Trophoblast cell (in vitro differentiated cells and primary cell): ENCODE data around the gene VWA3B.
A peak's percentile ranks its signal among the peaks of the same experiment; 100 is the strongest.

Source experiments
- DNase-seq, 2 donors: peaks; one replicate each; pipeline ENCODE4 v3.0.0-alpha.2; 2016
- H2AFZ ChIP-seq: 2 replicates; pipeline ENCODE4 v1.6.1; 2013; ENCODE audit warnings: low read length, moderate library complexity, mild to moderate bottlenecking; ENCODE audit not compliant: insufficient read depth, poor library complexity
- H2AK5ac ChIP-seq: 2 replicates; pipeline ENCODE4 v1.6.1; 2013; ENCODE audit warnings: mild to moderate bottlenecking, low read length
- H2BK120ac ChIP-seq: 2 replicates; pipeline ENCODE4 v1.6.1; 2013; ENCODE audit warnings: low read length, mild to moderate bottlenecking, moderate library complexity; ENCODE audit not compliant: insufficient read depth, poor library complexity
- H2BK12ac ChIP-seq: 2 replicates; pipeline ENCODE4 v1.6.1; 2013; ENCODE audit warnings: mild to moderate bottlenecking, low read length, moderate library complexity
- H2BK5ac ChIP-seq: 2 replicates; pipeline ENCODE4 v1.6.1; 2013; ENCODE audit warnings: low read length, low read depth, moderate library complexity, mild to moderate bottlenecking; ENCODE audit not compliant: poor library complexity
- H3K14ac ChIP-seq: 2 replicates; pipeline ENCODE4 v1.6.1; 2013; ENCODE audit warnings: mild to moderate bottlenecking, low read length
- H3K18ac ChIP-seq: 2 replicates; pipeline ENCODE4 v1.6.1; 2013; ENCODE audit warnings: mild to moderate bottlenecking, low read length
- H3K23ac ChIP-seq: 2 replicates; pipeline ENCODE4 v1.6.1; 2013; ENCODE audit warnings: low read length
- H3K27ac ChIP-seq: 2 replicates; pipeline ENCODE4 v1.5.1; 2013; ENCODE audit warnings: low read depth, mild to moderate bottlenecking, inconsistent platforms, low read length, moderate library complexity
- H3K27me3 ChIP-seq: 2 replicates; pipeline ENCODE4 v1.6.1; 2013; ENCODE audit warnings: inconsistent platforms, mild to moderate bottlenecking, low read length, moderate library complexity; ENCODE audit not compliant: insufficient read depth
- H3K36me3 ChIP-seq, 2 experiments: 1 replicate in 1 of 2; 2 replicates in 1 of 2; pipeline ENCODE4 v1.6.1; 2013; ENCODE audit warnings: low read length in 2 of 2, mild to moderate bottlenecking in 2 of 2, moderate library complexity in 1 of 2; ENCODE audit not compliant: insufficient read depth in 2 of 2, control insufficient read depth in 1 of 2
- H3K4ac ChIP-seq: 2 replicates; pipeline ENCODE4 v1.6.1; 2013; ENCODE audit warnings: low read depth, mild to moderate bottlenecking, low read length, moderate library complexity
- H3K4me1 ChIP-seq, 2 experiments: 1 replicate in 1 of 2; 2 replicates in 1 of 2; pipeline ENCODE4 v1.6.1; 2013; ENCODE audit warnings: low read length in 2 of 2, mild to moderate bottlenecking in 2 of 2, moderate library complexity in 1 of 2; ENCODE audit not compliant: insufficient read depth in 2 of 2, control insufficient read depth in 1 of 2
- H3K4me2 ChIP-seq: 2 replicates; pipeline ENCODE4 v1.6.1; 2013; ENCODE audit warnings: inconsistent platforms, mild to moderate bottlenecking, low read length, moderate library complexity
- H3K4me3 ChIP-seq: 2 replicates; pipeline ENCODE4 v1.5.1; 2013; ENCODE audit warnings: mild to moderate bottlenecking, low read depth, low read length, inconsistent platforms
- H3K79me1 ChIP-seq: one replicate; pipeline ENCODE4 v1.6.1; 2013; ENCODE audit warnings: low read length
- H3K79me2 ChIP-seq: 2 replicates; pipeline ENCODE4 v1.6.1; 2013; ENCODE audit warnings: low read length, mild to moderate bottlenecking; ENCODE audit not compliant: control insufficient read depth, insufficient read depth, poor library complexity
- H3K9ac ChIP-seq: 2 replicates; pipeline ENCODE4 v1.6.1; 2013; ENCODE audit warnings: mild to moderate bottlenecking, low read length
- H3K9me3 ChIP-seq: 2 replicates; pipeline ENCODE4 v1.6.1; 2013; ENCODE audit warnings: low read depth, mild to moderate bottlenecking, control low read depth, inconsistent platforms, low read length; ENCODE audit not compliant: insufficient read depth
- H4K12ac ChIP-seq: 2 replicates; pipeline ENCODE4 v1.6.1; 2013; ENCODE audit warnings: low read depth, mild to moderate bottlenecking, low read length, moderate library complexity
- H4K8ac ChIP-seq: 2 replicates; pipeline ENCODE4 v1.6.1; 2013; ENCODE audit warnings: low read depth, mild to moderate bottlenecking, low read length, moderate library complexity
- H4K91ac ChIP-seq: one replicate; pipeline ENCODE4 v1.6.1; 2013; ENCODE audit warnings: low read depth, mild to moderate bottlenecking, low read length, moderate library complexity
- WGBS: extraction: QIAGEN DNeasy Blood & Tissue Kit; methylation state at CpG from one replicate; pipeline ENCODE4 v1.1.7; 2013; ENCODE audit warnings: missing lambda C conversion rate; ENCODE audit not compliant: insufficient read length, insufficient coverage; ENCODE audit errors: extremely low coverage; 5-methylcytosine and 5-hydroxymethylcytosine counted together

Gene VWA3B

DNA sequence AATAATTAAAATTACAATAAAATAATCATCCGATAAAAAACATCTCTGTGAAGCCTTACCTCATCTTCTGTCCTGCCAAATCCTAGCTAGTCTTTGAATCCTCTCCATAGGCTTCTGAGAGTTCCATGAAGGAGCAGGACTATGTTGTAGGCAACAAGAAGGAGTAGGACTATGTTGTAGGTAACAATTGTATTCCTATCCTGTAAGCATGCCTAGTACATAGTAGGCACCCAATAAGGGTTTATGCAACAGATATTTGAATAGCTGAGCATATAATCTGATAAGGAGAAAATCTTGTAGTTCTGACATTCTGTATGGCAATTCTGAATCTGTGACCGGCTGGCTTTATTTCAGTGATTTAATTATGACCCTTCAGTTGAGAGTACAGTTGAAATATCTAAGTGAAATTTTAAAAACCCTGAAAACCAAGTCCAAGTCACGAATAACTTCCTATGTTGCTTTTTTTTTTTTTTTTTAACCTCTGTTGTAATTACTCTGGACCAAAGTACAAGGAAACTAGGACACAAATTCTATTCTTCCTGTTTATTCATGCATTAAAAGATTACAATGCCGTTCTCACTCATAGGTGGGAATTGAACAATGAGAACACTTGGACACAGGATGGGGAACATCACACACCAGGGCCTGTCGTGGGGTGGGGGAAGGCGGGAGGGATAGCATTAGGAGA, 27.8 kb downstream of the VWA3B start:
- Histone ChIP-seq H3K27ac (no peak overlapping the region), H3K36me3 (no peaks in the 10 kb centered on the region), H2BK5ac (no peak overlapping the region), H4K8ac (no peak overlapping the region), H3K79me2 (no peaks in the 10 kb centered on the region), H2AK5ac (no peak overlapping the region), H3K14ac (no peak overlapping the region), H3K4ac (no peak overlapping the region), H3K23ac (no peak overlapping the region), H2AFZ (no peak overlapping the region), H3K79me1 (no peaks in the 10 kb centered on the region), H3K27me3 (no peaks in the 10 kb centered on the region), H4K91ac (no peak overlapping the region), H2BK12ac (no peak overlapping the region), H3K9ac (no peak overlapping the region), H2BK120ac (no peak overlapping the region), H3K18ac (no peak overlapping the region), H3K9me3 (peaks cover 1% of the 10 kb centered on the region), H3K4me3 (no peak overlapping the region), H4K12ac (no peak overlapping the region), H3K4me1 (no peaks in the 10 kb centered on the region), H3K4me2 (no peak overlapping the region)
- WGBS: no CpG with 5 or more reads among the region's 6 CpGs
- no peak for DNase-seq

- no peak overlapping the region for H3K23ac ChIP-seq
- H3K9me3 ChIP-seq: no peaks in the 10 kb centered on the region
- no peaks in the 10 kb centered on the region for H3K4me1 ChIP-seq
- DNase-seq: peak in 1 of 2 donors; percentile 4
- no peaks in the 10 kb centered on the region for H3K36me3 ChIP-seq
- H3K4ac ChIP-seq: no peak overlapping the region
- H3K79me2 ChIP-seq: no peaks in the 10 kb centered on the region
- H3K14ac ChIP-seq: no peak overlapping the region
- no peak overlapping the region for H4K12ac ChIP-seq
- no peak overlapping the region for H2AFZ ChIP-seq
- H4K8ac ChIP-seq: no peak overlapping the region
- no peak overlapping the region for H3K18ac ChIP-seq
- no peak overlapping the region for H3K9ac ChIP-seq
- H3K4me2 ChIP-seq: no peak overlapping the region
- WGBS: no CpG with 5 or more reads among the region's 4 CpGs
- no peak overlapping the region for H3K4me3 ChIP-seq
- no peaks in the 10 kb centered on the region for H3K27me3 ChIP-seq
- H3K27ac ChIP-seq: no peak overlapping the region
- H2BK5ac ChIP-seq: no peak overlapping the region
- no peaks in the 10 kb centered on the region for H3K79me1 ChIP-seq
- no peak overlapping the region for H2BK120ac ChIP-seq
- H4K91ac ChIP-seq: no peak overlapping the region
- H2AK5ac ChIP-seq: no peak overlapping the region
- no peak overlapping the region for H2BK12ac ChIP-seq
Observed at GRCh38 chr2:98118161-98118560, 31.2 kb downstream of the VWA3B start.

DNA sequence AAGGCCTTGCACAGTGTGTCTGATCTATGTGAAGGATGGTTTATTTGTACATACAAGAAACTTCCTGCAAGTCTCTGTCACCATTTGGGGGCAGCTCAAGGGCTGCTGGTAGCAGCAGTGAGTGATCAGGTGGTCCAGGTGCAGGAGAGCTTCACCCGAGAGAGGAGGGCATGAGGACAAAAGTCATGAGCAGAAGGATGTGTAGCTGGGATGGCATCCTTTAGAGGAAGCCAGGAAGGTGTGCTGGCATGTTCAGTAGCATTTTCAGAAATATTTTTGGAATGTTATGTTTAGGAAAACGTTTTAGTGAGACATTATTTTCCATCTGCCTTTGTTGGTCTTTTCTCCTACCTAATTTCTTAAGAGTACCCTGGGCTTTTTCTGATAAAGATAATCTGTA, 31.9 kb downstream of the VWA3B start:
- Histone ChIP-seq H3K4me3 (no peak overlapping the region), H4K8ac (no peak overlapping the region), H3K9ac (no peak overlapping the region), H4K12ac (no peak overlapping the region), H3K18ac (no peak overlapping the region), H2AK5ac (no peak overlapping the region), H3K79me2 (no peaks in the 10 kb centered on the region), H2AFZ (no peak overlapping the region), H3K4me1 (no peaks in the 10 kb centered on the region), H2BK120ac (no peak overlapping the region), H3K4ac (no peak overlapping the region), H3K9me3 (no peaks in the 10 kb centered on the region), H3K23ac (no peak overlapping the region), H3K27me3 (no peaks in the 10 kb centered on the region), H3K4me2 (no peak overlapping the region), H2BK12ac (no peak overlapping the region), H3K14ac (no peak overlapping the region), H3K27ac (no peak overlapping the region), H2BK5ac (no peak overlapping the region), H3K79me1 (no peaks in the 10 kb centered on the region), H3K36me3 (no peaks in the 10 kb centered on the region), H4K91ac (no peak overlapping the region)
- WGBS: no CpG with 5 or more reads among the region's 2 CpGs
- peak in 1 of 2 donors; percentile 33 for DNase-seq

DNA sequence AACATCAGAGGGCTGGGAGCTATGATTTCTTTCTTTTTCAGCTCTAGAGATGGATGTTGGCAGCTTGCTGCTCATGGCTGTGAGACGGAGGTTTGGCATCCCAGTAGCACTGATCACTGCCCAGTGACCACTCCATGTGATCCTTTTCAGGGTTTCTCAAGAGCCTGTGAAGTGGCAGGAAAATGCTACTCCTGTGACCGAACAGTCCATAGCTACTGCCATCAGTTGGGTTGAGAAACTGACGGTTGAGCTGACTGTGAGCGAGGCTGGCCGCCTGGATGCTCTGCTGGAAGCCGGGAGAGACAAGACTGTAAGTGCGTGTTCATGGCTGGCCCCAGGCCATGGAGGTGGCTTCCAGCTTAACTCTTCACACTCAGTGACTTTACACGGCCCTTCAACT, 34.2 kb downstream of the VWA3B start:
- H2BK5ac ChIP-seq: no peak overlapping the region
- H3K4me3 ChIP-seq: no peak overlapping the region

More for the DNA sequence above, 34.2 kb downstream of the VWA3B start:
- no peak overlapping the region for H2AFZ ChIP-seq
- H3K23ac ChIP-seq: no peak overlapping the region
- H4K91ac ChIP-seq: no peak overlapping the region
- no peak overlapping the region for H3K14ac ChIP-seq
- no peak overlapping the region for H2BK12ac ChIP-seq
- no peaks in the 10 kb centered on the region for H3K79me1 ChIP-seq
- no peak overlapping the region for H3K9ac ChIP-seq
- H4K12ac ChIP-seq: no peak overlapping the region
- no peaks in the 10 kb centered on the region for H3K27me3 ChIP-seq
- H3K4me2 ChIP-seq: no peak overlapping the region
- no peak overlapping the region for H3K4ac ChIP-seq
- H3K27ac ChIP-seq: no peak overlapping the region
- H2AK5ac ChIP-seq: no peak overlapping the region
- H3K18ac ChIP-seq: no peak overlapping the region
- H3K9me3 ChIP-seq: peaks cover 1% of the 10 kb centered on the region
- WGBS: no CpG with 5 or more reads among the region's 8 CpGs
- H3K4me1 ChIP-seq: no peaks in the 10 kb centered on the region
- no peak overlapping the region for H4K8ac ChIP-seq
- no peak overlapping the region for H2BK120ac ChIP-seq
- no peaks in the 10 kb centered on the region for H3K79me2 ChIP-seq
- no peak for DNase-seq
- H3K36me3 ChIP-seq: no peaks in the 10 kb centered on the region
